Psoas muscle (tissue), 8 donors: ENCODE measurements around the gene UBE2J2. TPM values are rescaled to one million over a fixed set of nuclear protein-coding genes. Genes with fewer than 3 reads are reported as not detected.
A peak's percentile ranks its signal among the peaks of the same experiment; 100 is the strongest.

Experiments
- ATAC-seq, 4 donors: fragments of 200-7000 bp; cut with Tn5 transposase; one replicate each; pipeline ENCODE4 v1.9.1; 2020; ENCODE audit warnings: moderate library complexity in 3 of 4, mild to moderate bottlenecking in 2 of 4
- DNase-seq, 2 donors: peaks; one replicate each; pipeline ENCODE4 v3.0.0-alpha.2; 2020
- H3K27ac ChIP-seq: fragments of 200-600 bp; one replicate; pipeline ENCODE4 v1.8.0; 2022
- H3K27me3 ChIP-seq, 3 donors: fragments of 200-600 bp in 1 of 3; one replicate each; pipeline versions ENCODE4 v1.6.1 to v1.8.0; 2013 to 2022; ENCODE audit warnings: low read length in 2 of 3, mild to moderate bottlenecking in 2 of 3, moderate library complexity in 1 of 3; ENCODE audit not compliant: insufficient read depth in 3 of 3
- H3K36me3 ChIP-seq, 2 donors: fragments of 200-600 bp in 1 of 2; one replicate each; pipeline versions ENCODE4 v1.6.1 to v1.8.0; 2013 to 2022; ENCODE audit warnings: low read depth in 1 of 2, mild to moderate bottlenecking in 1 of 2, moderate library complexity in 1 of 2; ENCODE audit not compliant: insufficient read depth in 1 of 2
- H3K4me1 ChIP-seq: fragments of 200-600 bp; one replicate; pipeline ENCODE4 v1.8.0; 2022
- H3K4me3 ChIP-seq: fragments of 200-600 bp; one replicate; pipeline ENCODE4 v1.8.0; 2022; ENCODE audit warnings: mild to moderate bottlenecking
- H3K9me3 ChIP-seq: fragments of 200-600 bp; one replicate; pipeline ENCODE4 v1.8.0; 2022
- WGBS, 3 donors: extraction: QIAGEN DNeasy Blood & Tissue Kit; methylation state at CpG; one replicate each; pipeline versions ENCODE4 v1.1.6 to v1.1.7; 2013; 5-methylcytosine and 5-hydroxymethylcytosine counted together
- intact Hi-C, 2 donors: fragments of 100-400 bp; cut with DNase I; formaldehyde crosslinking; loops; one replicate each; pipeline versions ENCODE4 v1.11.0 to v1.14.2; 2022
- polyA plus RNA-seq, 3 donors: library from polyadenylated mRNA; stranded (reverse); fragments of 200-250 nt; gene quantifications; one replicate each; pipeline ENCODE4 v1.2.3, GENCODE V29; 2013
- total RNA-seq, 4 donors: library from RNA; stranded (reverse); fragmentation: NEBNext Ultra II Directional in 2 of 4; extraction: Animal tissue kit (Norgen Biotek cat#: 25700) in 2 of 4; gene quantifications; one replicate each; pipeline versions ENCODE4 v1.2.1 to v1.2.4, GENCODE V29; 2021 to 2023
- TF ChIP-seq, protein P1 (sequence below): fragments of 200-600 bp; IDR thresholded peaks from one replicate; pipeline ENCODE4 v1.8.0; 2022; ENCODE audit warnings: antibody characterized with exemption
- donor health status: healthy with polysubstance abuse.
- donor health status: DM: no; HTN: no; CAD: no; lungs with moderate emphysema.
- donor health status: Bipolar disorder and iron deficiency.
- donor health status: healthy.
- donor health status: DM: yes; HTN: yes; CAD: no.
- donor health status: DM: no; HTN: no; CAD: no.
- donor health status: DM: no; HTN: no; CAD: no.
- donor health status: DM: yes; HTN: yes; CAD: no.

UBE2J2 gene
- total and polyA plus RNA-seq, 7 donors: 36.8 to 80.9 (median 44.9) TPM

DNA sequence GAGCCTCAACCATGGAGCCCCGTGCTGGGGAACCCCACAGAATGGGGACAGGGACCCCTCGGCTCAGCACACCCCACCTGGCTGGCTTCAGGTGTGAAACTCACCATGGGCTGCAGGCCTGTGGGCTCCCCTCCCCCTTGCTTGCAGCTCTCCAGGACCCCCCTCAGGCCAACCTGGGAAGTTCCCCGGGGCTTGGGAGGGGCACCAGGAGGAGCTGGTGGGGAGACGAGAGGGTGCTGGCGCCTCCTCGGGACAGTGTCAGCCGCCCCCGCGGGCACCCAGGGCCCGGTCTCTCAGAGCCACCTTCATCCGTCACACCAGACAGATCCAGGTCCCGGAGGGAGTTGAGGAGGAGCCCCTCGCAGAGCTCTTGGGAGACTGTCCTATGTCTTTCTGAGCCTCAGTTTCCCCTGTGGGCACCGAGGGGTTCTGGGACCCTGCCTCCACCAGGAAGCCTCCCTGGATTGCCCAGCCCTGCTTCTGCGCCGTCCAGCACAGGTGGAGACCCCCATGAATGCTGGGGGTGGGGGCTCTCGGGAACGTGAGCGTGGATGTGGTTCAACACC is 66.6 kb downstream of the UBE2J2 start:
- Histone ChIP-seq H3K4me1 (peaks cover 14% of the 10 kb centered on the region), H3K27me3 (peaks cover 0 to 37% (median 13%) of the 10 kb centered on the region in 3 donors), H3K4me3 (no peak overlapping the region), H3K36me3 (no peaks in the 10 kb centered on the region), H3K9me3 (no peaks in the 10 kb centered on the region), H3K27ac (no peak overlapping the region)
- intact Hi-C loops: no loop called here
- TF ChIP-seq, protein P1, sequence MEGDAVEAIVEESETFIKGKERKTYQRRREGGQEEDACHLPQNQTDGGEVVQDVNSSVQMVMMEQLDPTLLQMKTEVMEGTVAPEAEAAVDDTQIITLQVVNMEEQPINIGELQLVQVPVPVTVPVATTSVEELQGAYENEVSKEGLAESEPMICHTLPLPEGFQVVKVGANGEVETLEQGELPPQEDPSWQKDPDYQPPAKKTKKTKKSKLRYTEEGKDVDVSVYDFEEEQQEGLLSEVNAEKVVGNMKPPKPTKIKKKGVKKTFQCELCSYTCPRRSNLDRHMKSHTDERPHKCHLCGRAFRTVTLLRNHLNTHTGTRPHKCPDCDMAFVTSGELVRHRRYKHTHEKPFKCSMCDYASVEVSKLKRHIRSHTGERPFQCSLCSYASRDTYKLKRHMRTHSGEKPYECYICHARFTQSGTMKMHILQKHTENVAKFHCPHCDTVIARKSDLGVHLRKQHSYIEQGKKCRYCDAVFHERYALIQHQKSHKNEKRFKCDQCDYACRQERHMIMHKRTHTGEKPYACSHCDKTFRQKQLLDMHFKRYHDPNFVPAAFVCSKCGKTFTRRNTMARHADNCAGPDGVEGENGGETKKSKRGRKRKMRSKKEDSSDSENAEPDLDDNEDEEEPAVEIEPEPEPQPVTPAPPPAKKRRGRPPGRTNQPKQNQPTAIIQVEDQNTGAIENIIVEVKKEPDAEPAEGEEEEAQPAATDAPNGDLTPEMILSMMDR: no peak
- DNase-seq (peak; percentile 13 to 50), ATAC-seq (no peak)
- 57 to 70% (median 61%) methylated on average over 19 of the region's 19 CpGs for WGBS, 3 donors

DNA sequence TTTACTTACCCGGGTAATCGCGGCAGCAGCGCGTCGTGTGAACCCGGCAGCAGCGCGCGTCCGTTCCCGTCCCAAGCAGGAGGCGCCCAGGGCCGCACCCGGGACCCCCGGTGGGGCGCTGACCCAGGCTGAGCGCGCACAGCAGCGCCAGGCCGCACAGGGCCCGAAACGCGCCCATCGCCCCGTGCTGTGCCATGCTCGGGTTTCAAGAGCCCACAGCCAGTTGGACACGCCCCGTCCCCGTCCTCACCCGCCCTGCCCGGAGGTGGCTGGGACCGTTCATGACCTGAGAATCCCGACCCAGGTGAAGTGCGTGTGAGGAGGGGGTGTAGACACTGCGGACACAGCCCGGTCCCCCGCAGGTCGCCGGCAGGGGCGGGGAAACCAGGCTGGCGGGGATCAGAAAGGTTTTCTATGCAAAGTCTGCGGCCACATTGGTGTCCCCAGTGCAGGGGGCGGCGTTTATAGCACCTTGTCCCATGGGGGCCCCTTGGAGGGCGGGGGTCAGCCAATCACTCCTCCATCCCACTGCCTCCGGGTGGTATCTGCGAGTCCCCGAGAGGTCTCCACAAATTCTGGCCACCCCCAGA is 67.2 kb downstream of the UBE2J2 start, which contains the start of gene TNFRSF18:
Gene TNFRSF18 (minus strand): TSS at position 217 of the 590 bp plus-strand sequence. CDS start 21 bp downstream, at position 196.
- DNase-seq (peak; percentile 13 to 52), ATAC-seq (peak in 2 of 4 donors; percentile 33 to 35)
- peak within 1 kb of the TSS; percentile 52 for H3K4me3 ChIP-seq
- H3K4me1 ChIP-seq: peaks cover 14% of the 10 kb centered on the region
- H3K27me3 ChIP-seq: peaks cover 0 to 39% (median 13%) of the 10 kb centered on the region in 3 donors
- intact Hi-C loops: no loop called here
- H3K36me3 ChIP-seq: no peaks in the 10 kb centered on the region
- no peaks in the 10 kb centered on the region for H3K9me3 ChIP-seq
- no peak within 1 kb of the TSS for H3K27ac ChIP-seq
- WGBS, 3 donors: 7 to 11% (median 7%) methylated on average over 43 to 49 of the region's 49 CpGs
- TF ChIP-seq, protein P1: no peak

DNA sequence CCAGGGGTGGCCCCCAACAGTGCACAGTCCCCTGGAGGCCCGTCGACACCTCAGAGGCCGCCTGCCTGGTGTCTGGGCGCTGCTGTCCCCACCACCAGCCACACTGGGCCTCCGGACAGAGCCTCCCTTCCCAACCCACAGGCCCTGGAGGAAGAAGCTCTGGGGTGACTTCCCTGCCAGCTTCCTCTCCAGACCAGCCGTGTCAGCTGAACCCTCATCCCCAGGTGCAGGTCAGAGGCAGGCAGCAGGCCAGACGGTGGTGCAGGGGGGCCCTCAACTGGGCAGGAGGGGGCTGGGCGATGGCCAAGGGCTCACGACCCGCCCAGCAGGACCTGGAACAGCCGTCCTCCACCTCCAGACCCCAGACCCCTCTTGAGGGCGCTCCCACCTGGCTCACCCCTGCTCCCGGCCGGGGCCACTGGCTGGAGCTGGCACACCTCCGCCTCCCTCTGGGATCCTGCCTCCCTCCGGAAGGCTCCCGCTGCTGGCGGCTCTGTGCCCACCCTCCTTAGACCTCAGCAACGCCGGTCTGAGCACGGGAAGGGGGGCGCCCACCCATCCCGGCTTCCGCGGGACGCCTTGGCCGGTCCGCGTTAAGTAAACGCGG is 67.8 kb downstream of the UBE2J2 start:
- ATAC-seq (no peak), DNase-seq (peak; percentile 13 to 45)
- H3K9me3 ChIP-seq: no peaks in the 10 kb centered on the region
- TF ChIP-seq, protein P1: no peak
- H3K27me3 ChIP-seq: peaks cover 0 to 45% (median 13%) of the 10 kb centered on the region in 3 donors
- H3K4me1 ChIP-seq: peaks cover 14% of the 10 kb centered on the region
- 24 to 29% (median 26%) methylated on average over 23 to 31 of the region's 31 CpGs for WGBS, 3 donors
- no peak overlapping the region for H3K27ac ChIP-seq
- intact Hi-C loops: no loop called here
- H3K4me3 ChIP-seq: peak overlapping the region; percentile 52
- H3K36me3 ChIP-seq: no peaks in the 10 kb centered on the region

DNA sequence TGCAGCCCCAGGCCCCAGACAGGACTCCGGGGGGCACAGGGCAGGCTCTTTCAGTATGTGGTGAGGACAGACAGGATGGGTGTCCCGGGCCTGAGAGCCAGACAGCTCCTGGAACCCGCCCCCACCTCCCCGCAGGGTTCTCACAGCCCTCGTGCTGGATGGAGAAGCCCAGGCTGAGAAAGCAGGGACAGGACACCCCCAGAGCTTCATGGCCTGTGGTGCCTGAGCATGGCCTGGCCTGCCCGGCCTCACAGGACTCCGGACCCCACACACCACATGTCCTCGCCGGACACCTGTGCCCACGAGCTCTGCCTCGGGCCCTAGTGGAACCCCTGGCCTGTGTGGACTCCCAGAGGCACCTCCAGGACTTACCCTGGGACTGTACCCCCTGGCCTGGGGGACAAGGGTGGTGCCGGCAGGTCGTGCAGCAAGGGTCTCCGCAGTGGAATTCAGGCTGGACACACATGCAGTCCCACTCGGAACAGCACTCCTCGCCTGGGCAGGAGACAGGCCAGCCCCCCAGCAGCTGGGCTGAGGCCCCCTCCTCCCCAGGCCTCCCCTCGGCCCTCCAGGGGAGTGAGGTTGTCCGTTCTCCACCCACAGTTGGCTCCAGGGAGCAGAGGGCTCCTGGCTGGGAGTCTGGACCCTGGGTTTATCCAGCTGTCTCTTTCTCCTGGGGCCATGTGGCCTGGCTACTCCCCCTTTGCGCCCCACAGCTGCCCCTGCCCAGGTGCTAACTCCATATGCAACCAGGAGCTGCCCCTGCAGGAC is 68.5 kb downstream of the UBE2J2 start:
- ATAC-seq: no peak
- Histone ChIP-seq H3K27me3 (peaks cover 0 to 52% (median 13%) of the 10 kb centered on the region in 3 donors), H3K4me1 (peaks cover 14% of the 10 kb centered on the region), H3K27ac (no peak overlapping the region), H3K36me3 (no peaks in the 10 kb centered on the region), H3K4me3 (no peak overlapping the region), H3K9me3 (no peaks in the 10 kb centered on the region)
- peak; percentile 10 to 38 for DNase-seq
- TF ChIP-seq, protein P1: no peak
- intact Hi-C loops: no loop called here
- WGBS, 3 donors: 86 to 91% (median 88%) methylated on average over 16 to 19 of the region's 19 CpGs
